Fibroblast of skin of back (primary cell): ENCODE data around the gene SNPH.

Experiments
- DNase-seq: peaks from one replicate; pipeline ENCODE4 v3.0.0-alpha.2; 2013

Gene SNPH

GRCh38 chr20:1287787-1288569 is 21.9 kb downstream of the SNPH start:
- no peak for DNase-seq

- DNase-seq: peak; percentile 53
Measured at GRCh38 chr20:1291191-1291741, 25.2 kb downstream of the SNPH start.

GRCh38 chr20:1292620-1293019 is 26.5 kb downstream of the SNPH start:
- no peak for DNase-seq

GRCh38 chr20:1293641-1294379 is 27.7 kb downstream of the SNPH start:
- no peak for DNase-seq

DNA sequence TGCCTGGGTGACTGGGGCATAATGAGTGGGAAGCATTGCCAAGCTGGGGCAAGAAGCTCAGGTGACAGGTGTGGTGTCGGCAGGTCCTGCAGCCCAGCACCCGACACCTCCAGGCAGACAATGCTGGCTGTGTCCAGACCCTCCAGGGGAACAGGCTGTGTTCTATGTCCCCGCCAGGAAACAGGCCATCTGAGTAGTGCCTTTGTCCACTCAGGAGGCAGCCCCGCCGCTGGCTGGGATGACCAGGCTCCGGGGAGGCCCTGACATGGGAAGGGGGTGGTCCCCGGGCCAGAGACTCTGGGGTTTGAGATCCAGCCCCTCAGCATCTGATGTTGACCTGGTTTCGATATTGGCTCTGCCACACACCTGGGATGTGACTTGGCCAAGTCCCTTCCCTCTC is 28.4 kb downstream of the SNPH start:
- no peak for DNase-seq

GRCh38 chr20:1295276-1295930 is 29.3 kb downstream of the SNPH start:
- DNase-seq: no peak

DNA sequence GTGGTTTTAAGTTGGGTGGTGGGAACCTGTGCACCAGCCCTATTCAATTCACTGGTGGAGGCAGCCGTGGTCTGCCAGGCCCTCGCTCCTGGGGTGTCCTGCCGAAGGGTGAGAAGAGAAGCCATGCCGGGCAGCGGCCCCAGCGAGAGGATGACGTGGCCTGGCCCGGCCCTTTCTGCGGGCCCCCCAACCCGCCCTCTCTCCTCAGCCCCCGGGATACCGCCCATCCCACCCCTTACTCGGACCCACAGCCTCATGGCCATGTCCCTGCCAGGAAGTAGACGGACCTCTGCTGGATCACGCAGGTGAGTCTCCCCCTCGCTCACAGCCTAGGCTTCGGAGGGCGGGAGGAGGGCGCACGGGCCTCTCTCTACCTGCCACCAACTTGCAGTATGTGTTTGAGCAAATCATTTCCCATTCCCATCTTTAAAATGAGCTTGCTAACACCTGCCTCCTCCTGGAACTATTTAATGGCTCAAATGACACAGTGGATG is 30.1 kb downstream of the SNPH start:
- DNase-seq: no peak

DNA sequence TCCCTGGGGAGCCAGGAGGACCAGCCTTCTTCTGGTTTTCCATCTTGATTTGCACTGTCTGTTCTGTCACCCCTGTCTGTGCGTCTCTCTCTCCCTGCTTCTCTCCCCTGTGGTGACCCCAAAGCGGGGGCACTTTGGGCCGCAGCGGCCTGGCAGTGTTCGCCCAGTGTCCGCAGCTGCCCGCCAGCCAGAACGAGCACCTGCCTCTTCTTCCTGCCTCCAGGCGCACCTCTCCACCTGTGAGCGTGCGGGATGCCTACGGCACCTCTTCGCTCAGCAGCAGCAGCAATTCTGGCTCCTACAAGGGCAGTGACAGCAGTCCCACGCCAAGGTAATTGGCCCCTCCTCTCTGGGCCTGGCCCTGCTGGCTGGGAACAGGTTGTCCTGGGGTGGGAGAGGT is 30.8 kb downstream of the SNPH start:
- no peak for DNase-seq

- DNase-seq: no peak
Measured at GRCh38 chr20:1297486-1297885, 31.4 kb downstream of the SNPH start.

GRCh38 chr20:1298166-1298565 is 32.1 kb downstream of the SNPH start:
- no peak for DNase-seq

DNA sequence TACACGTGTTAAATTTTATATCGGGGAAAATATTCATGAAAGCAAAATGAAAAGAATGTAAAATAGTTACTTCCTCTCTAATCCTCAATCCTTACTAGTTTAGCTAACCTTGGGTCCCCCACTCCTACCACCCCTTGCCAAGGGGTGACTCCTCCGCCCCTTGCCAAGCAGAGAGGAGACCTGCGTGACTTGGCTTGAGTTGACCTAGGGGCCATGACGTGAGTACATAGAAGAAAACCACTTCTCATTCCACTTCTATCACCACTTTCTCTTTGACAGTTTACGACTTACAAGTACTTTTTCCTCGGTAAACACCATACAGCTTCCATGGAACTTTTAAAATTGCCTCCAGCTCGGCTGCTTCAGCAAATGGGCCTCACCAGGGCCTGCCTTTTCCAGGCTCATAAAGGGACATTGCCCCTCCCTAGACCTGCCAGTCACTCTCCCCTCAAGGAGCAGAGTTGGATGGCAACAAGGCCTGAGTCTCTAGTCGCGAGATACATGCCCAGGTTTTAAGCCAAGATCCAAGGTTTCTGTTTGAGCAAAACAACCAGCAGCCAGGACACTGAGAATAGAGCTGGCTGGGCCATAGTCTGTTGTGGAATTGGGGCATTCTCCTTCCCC is 32.9 kb downstream of the SNPH start:
- no peak for DNase-seq

GRCh38 chr20:1299522-1299921 is 33.4 kb downstream of the SNPH start:
- no peak for DNase-seq

DNA sequence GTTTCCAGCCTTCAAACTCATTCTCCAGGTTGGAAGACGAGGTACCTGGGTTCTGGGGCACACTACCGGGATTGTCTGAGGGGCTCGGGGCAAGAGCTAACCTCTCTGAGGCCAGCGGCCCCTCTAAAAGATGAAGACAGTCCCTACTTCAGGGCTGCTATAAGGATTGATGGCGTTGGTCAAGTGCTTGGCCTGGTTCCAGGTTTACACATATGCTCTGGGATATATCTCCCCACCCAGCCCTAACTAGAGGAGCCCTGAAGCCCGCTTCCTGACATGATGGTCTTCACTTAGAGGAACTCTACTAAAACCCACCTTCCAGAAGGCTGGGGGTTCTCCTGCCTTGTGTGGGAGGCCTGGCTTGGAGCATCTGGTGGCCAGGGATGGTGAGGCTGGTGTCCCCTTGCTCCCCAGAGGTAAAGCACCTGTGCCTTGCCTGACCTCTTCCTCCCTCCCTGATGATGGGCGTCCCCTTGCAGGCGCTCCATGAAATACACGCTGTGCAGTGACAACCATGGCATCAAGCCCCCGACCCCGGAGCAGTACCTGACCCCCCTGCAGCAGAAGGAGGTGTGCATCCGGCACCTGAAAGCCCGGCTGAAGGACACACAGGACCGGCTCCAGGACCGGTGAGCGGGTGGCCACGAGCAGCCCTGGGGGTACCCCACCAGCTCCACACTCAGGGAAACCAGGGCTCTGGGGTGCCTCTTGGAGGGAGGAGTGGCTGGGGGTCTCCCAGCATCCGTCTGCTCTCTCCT is 34.2 kb downstream of the SNPH start:
- DNase-seq: no peak

DNA sequence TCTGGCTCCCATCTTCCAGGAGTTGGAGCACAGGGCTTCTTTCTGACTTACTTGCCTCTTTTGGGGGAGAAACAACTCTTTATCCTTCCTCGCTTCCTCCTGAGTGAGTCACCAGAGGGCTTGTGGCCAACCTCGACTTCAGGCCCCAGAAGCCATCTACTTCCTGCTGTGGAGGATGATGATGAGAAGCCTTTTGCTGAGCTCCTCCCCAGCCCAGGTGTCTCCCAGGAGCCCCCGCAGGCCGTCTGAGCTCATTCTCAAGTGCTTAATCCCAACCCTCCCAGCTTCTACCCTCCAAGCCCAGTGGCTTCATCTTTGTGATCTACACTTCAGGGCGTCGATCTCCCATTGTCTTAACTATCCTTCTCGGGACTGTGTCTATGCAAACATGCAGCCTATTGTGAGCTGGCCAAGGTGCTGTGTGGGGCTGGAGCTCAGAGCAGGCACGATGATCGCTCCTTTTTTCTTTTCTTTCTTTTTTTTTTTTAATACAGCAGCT is 35.0 kb downstream of the SNPH start:
- DNase-seq: peak; percentile 56

- peak; percentile 20 for DNase-seq
Measured at GRCh38 chr20:1302685-1303541, 36.8 kb downstream of the SNPH start.

DNA sequence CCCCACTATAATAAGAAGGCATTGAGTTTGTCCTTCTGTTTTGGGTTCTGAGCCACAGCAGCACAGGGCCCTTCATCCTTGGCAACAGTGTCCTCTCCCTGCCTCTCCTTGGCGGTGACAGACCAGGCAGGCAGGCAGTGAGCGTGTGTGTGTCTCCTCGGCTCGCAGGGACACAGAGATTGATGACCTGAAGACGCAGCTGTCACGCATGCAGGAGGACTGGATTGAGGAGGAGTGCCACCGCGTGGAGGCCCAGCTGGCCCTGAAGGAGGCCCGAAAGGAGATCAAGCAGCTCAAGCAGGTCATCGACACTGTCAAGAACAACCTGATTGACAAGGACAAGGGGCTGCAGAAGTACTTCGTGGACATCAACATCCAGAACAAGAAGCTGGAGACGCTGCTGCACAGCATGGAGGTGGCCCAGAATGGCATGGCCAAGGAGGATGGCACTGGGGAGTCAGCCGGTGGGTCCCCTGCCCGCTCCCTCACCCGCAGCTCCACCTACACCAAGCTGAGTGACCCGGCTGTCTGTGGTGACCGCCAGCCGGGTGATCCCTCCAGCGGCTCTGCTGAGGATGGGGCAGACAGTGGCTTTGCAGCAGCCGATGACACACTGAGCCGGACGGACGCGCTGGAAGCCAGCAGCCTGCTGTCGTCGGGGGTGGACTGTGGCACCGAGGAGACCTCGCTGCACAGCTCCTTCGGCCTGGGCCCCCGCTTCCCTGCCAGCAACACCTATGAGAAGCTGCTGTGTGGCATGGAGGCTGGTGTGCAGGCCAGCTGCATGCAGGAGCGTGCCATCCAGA is 38.8 kb downstream of the SNPH start:
- DNase-seq: no peak

- no peak for DNase-seq
Measured at GRCh38 chr20:1305712-1306111, 39.6 kb downstream of the SNPH start.

GRCh38 chr20:1306316-1307135 is 40.4 kb downstream of the SNPH start:
- DNase-seq: no peak

- no peak for DNase-seq
Measured at GRCh38 chr20:1307171-1307570, 41.1 kb downstream of the SNPH start.
